ENCODE results near the gene MYMK. TPM values are rescaled to one million over a fixed set of nuclear protein-coding genes. Genes with fewer than 3 reads are reported as not detected.

The MYMK gene
- total and polyA plus RNA-seq, 2 of the 4 experiments (the other 2 are of a cell fraction): not detected

- Histone ChIP-seq H3K14ac (replicated peaks; ENCODE audit: low read depth, low read length) (no peak overlapping the region), H3K4me1 (ENCODE audit: control insufficient read depth, insufficient read depth, low read length) (peaks cover 2% of the 10 kb centered on the region; the same call in 1 of the 2 replicates), H3K4ac (ENCODE audit: low read depth, low read length) (no peak overlapping the region), H3K56ac (ENCODE audit: extremely low read depth, insufficient read depth, low read length) (no peak overlapping the region), H3K27me3 (ENCODE audit: control insufficient read depth, insufficient read depth, low read length) (peaks cover 63% of the 10 kb centered on the region), H4K8ac (ENCODE audit: low read depth in 2 of 2, low read length in 2 of 2) (no peak overlapping the region), H3K9me3 (ENCODE audit: control insufficient read depth, insufficient read depth, low read length) (no peaks in the 10 kb centered on the region; the same call in 1 of the 2 replicates), H3K23ac (ENCODE audit: low read depth, low read length) (no peak overlapping the region), H2BK20ac (ENCODE audit: low read depth, low read length) (no peak overlapping the region), H2BK15ac (ENCODE audit: low read depth, low read length) (no peak overlapping the region), H3K9me1 (ENCODE audit: insufficient read depth, low read length) (peaks cover 5% of the 10 kb centered on the region; the same call in 1 of the 2 replicates), H3K9ac (ENCODE audit: low read depth, low read length) (no peak overlapping the region), H2AK9ac (replicated peaks; ENCODE audit: low read depth, low read length, poor library complexity) (peak overlapping the region; percentile 11), H2BK120ac (ENCODE audit: low read depth, low read length) (no peak overlapping the region), H2BK5ac (ENCODE audit: low read depth, low read length, poor library complexity, severe bottlenecking) (no peak overlapping the region), H4K5ac (ENCODE audit: low read depth, low read length) (no peak overlapping the region), H3K4me3 (ENCODE audit: insufficient read depth, low read depth, low read length) (no peak overlapping the region), H4K91ac (ENCODE audit: insufficient read depth, low read depth, low read length) (no peak overlapping the region), H3K27ac (ENCODE audit: insufficient read depth, low read length) (no peak overlapping the region), H4K20me1 (ENCODE audit: insufficient read depth, low read length) (no peaks in the 10 kb centered on the region), H3K4me2 (ENCODE audit: low read depth, low read length) (no peak overlapping the region), H3K36me3 (ENCODE audit: control insufficient read depth, insufficient read depth, low read length) (no peaks in the 10 kb centered on the region), H2AK5ac (ENCODE audit: low read depth, low read length) (no peak overlapping the region), H3K79me1 (ENCODE audit: low read depth in 1 of 2, low read length in 2 of 2) (no peaks in the 10 kb centered on the region), H2AFZ (replicated peaks; ENCODE audit: low read length, poor library complexity) (no peak overlapping the region), H3K18ac (ENCODE audit: low read depth, low read length) (no peak overlapping the region)
- ATAC-seq (ENCODE audit: low read depth) (no peak), DNase-seq (no peak)
- BruUV-seq (replicated peaks): no TSS peak
- ChIA-PET POLR2A (ENCODE audit: unreplicated experiment) (no interaction called here), CTCF (no interaction called here)
- WGBS, 2 experiments (ENCODE audit: extremely low coverage in 2 of 2, insufficient read length in 1 of 2): 94% methylated on average over 15 of the region's 24 CpGs; no CpG with 5 or more reads in 1 of the 2 experiments
- in situ Hi-C loops (cut with MboI; ENCODE audit: low sequenced_read_pairs) (loop anchor here (25.0 kb wide), 1 partner anchor 458 kb away; the partner anchor contains the start of gene GTF3C5), dilution Hi-C loops (cut with HindIII; ENCODE audit: low sequenced_read_pairs, unreplicated experiment) (no loop called here), intact Hi-C loops (cut with micrococcal nuclease) (no loop called here)
- no peak for TF ChIP-seq CHD1 (IDR thresholded peaks at IDR 0.05; ENCODE audit: low read depth, low read length)
- no peak for TF ChIP-seq RAD21 (IDR thresholded peaks at IDR 0.05; ENCODE audit: low read length)
- TF ChIP-seq SMC3 (IDR thresholded peaks at IDR 0.05; ENCODE audit: low read depth, low read length): no peak
- TF ChIP-seq FOS (IDR thresholded peaks at IDR 0.05; ENCODE audit: low read depth, low read length): no peak
- no peak for TF ChIP-seq RFX5 (IDR thresholded peaks at IDR 0.05; ENCODE audit: low read depth, low read length)
- TF ChIP-seq MAZ (IDR thresholded peaks at IDR 0.05; ENCODE audit: borderline replicate concordance, low read depth, low read length): no peak
- no peak for TF ChIP-seq CTCF (conservative IDR thresholded peaks at IDR 0.05; ENCODE audit: low read depth, low read length)
- TF ChIP-seq USF2 (IDR thresholded peaks at IDR 0.05; ENCODE audit: low read depth, low read length): no peak
- no peak for TF ChIP-seq RCOR1 (IDR thresholded peaks at IDR 0.05; ENCODE audit: insufficient replicate concordance, low read length)
- TF ChIP-seq BHLHE40 (IDR thresholded peaks at IDR 0.05; ENCODE audit: low read depth, low read length): no peak
- no peak for TF ChIP-seq ELK1 (IDR thresholded peaks at IDR 0.05; ENCODE audit: borderline replicate concordance, low read depth, low read length)
- TF ChIP-seq MAFK (IDR thresholded peaks at IDR 0.05; ENCODE audit: low read depth, low read length): no peak
- no peak for TF ChIP-seq CEBPB (IDR thresholded peaks at IDR 0.05; ENCODE audit: low read depth, low read length)
- TF ChIP-seq MXI1 (IDR thresholded peaks at IDR 0.05; ENCODE audit: borderline replicate concordance, low read depth, low read length): no peak
Measured at GRCh38 chr9:133495327-133496293, 29.1 kb downstream of the MYMK start.
